ENCODE results near the gene ESPNL.

The ESPNL gene

GRCh38 chr2:238116298-238117198 is 16.4 kb downstream of the ESPNL start:
- DNase-seq: no peak

GRCh38 chr2:238117199-238118154 is 17.3 kb downstream of the ESPNL start:
- DNase-seq: no peak

- no peak for DNase-seq
These were observed 19.8 kb downstream of the ESPNL start for GRCh38 chr2:238119756-238120462.

- DNase-seq: no peak
These were observed 20.5 kb downstream of the ESPNL start for GRCh38 chr2:238120463-238121298.

GRCh38 chr2:238121511-238122286 is 21.6 kb downstream of the ESPNL start:
- DNase-seq: no peak

GRCh38 chr2:238122287-238123217 is 22.4 kb downstream of the ESPNL start:
- DNase-seq: no peak

GRCh38 chr2:238123218-238123971 is 23.3 kb downstream of the ESPNL start:
- no peak for DNase-seq

- DNase-seq: no peak
These were observed 23.9 kb downstream of the ESPNL start for GRCh38 chr2:238123991-238124470.

GRCh38 chr2:238124488-238125126 is 24.5 kb downstream of the ESPNL start:
- DNase-seq: no peak

GRCh38 chr2:238125127-238125885 is 25.2 kb downstream of the ESPNL start:
- DNase-seq: no peak

GRCh38 chr2:238126338-238126737 is 26.2 kb downstream of the ESPNL start:
- no peak for DNase-seq

- no peak for DNase-seq
These were observed 26.6 kb downstream of the ESPNL start for GRCh38 chr2:238126775-238127164.

- no peak for DNase-seq
These were observed 27.3 kb downstream of the ESPNL start for GRCh38 chr2:238127165-238128060.

- no peak for DNase-seq
These were observed 27.9 kb downstream of the ESPNL start for GRCh38 chr2:238128061-238128440.

GRCh38 chr2:238128534-238129001 is 28.4 kb downstream of the ESPNL start:
- DNase-seq: no peak

- no peak for DNase-seq
These were observed 29.2 kb downstream of the ESPNL start for GRCh38 chr2:238129166-238130010.

Measured in CD4-positive, alpha-beta T cell treated with Interleukin-1 beta for 1 hour (primary cell).